PC-9 (cell line): Measurements from ENCODE around the gene INPP5J. TPM values are rescaled to one million over a fixed set of nuclear protein-coding genes. Genes with fewer than 3 reads are reported as not detected.
"Not testable (repeated sequence)": the region's sequence is repeated elsewhere in the genome, so short reads cannot be mapped to it uniquely, and the experiment has no call there.

Source experiments
- BruUV-seq: library from RNA; stranded (reverse); fragments of 400-500 nt; replicated peaks from 2 replicates; lab custom pipeline; 2021; lab: Mats Ljungman, UMichigan
- CTCF ChIA-PET: fragments of 300-600 bp; sonication (Branson Sonifier 250); formaldehyde crosslinking; loops from one replicate; lab custom pipeline; 2022; ENCODE audit warnings: antibody characterized with exemption; lab: Charles Lee
- POLR2A ChIA-PET: fragments of 300-600 bp; sonication (Branson Sonifier 250); formaldehyde crosslinking; loops from one replicate; lab custom pipeline; 2022; ENCODE audit warnings: antibody characterized with exemption; ENCODE audit not compliant: unreplicated experiment; lab: Charles Lee
- DNase-seq, 2 experiments: peaks; one replicate each; pipeline versions ENCODE4 v3.0.0 to v3.0.0-alpha.2; 2015 to 2022; ENCODE audit warnings: mixed read lengths in 1 of 2
- H2AFZ ChIP-seq: fragments of 200-600 bp; sonication (generic); 2 replicates; pipeline ENCODE4 v1.8.1; 2017; ENCODE audit warnings: antibody characterized with exemption
- H3F3A ChIP-seq: fragments of 200-600 bp; sonication (generic); 2 replicates; pipeline ENCODE4 v1.8.1; 2017; ENCODE audit warnings: antibody characterized with exemption, mild to moderate bottlenecking, low read depth; ENCODE audit not compliant: insufficient read depth
- H3K27ac ChIP-seq: fragments of 200-600 bp; sonication (generic); 2 replicates; pipeline ENCODE4 v1.6.1; 2016; ENCODE audit warnings: mixed run types
- H3K27me3 ChIP-seq: fragments of 200-600 bp; sonication (generic); 2 replicates; pipeline ENCODE4 v1.6.1; 2016; ENCODE audit warnings: low read depth, mixed run types; ENCODE audit not compliant: insufficient read depth
- H3K36me3 ChIP-seq: fragments of 200-600 bp; sonication (generic); 2 replicates; pipeline ENCODE4 v1.6.1; 2016; ENCODE audit warnings: low read depth, mixed run types
- H3K4me1 ChIP-seq: fragments of 200-600 bp; sonication (generic); replicated peaks from 2 replicates; pipeline ENCODE4 v1.6.1; 2016; ENCODE audit warnings: mixed run types; ENCODE audit not compliant: insufficient read depth
- H3K4me2 ChIP-seq: fragments of 200-600 bp; sonication (generic); 2 replicates; pipeline ENCODE4 v1.6.1; 2017; ENCODE audit warnings: mixed run types
- H3K4me3 ChIP-seq: fragments of 200-600 bp; sonication (generic); 2 replicates; pipeline ENCODE4 v1.6.1; 2016; ENCODE audit warnings: mixed run types
- H3K79me2 ChIP-seq: fragments of 200-600 bp; sonication (generic); 2 replicates; pipeline ENCODE4 v1.6.1; 2017; ENCODE audit warnings: low read depth, mixed run types
- H3K9me2 ChIP-seq: fragments of 200-600 bp; sonication (generic); 2 replicates; pipeline ENCODE4 v1.8.1; 2017; ENCODE audit warnings: mild to moderate bottlenecking; ENCODE audit not compliant: insufficient read depth
- H3K9me3 ChIP-seq: fragments of 200-600 bp; sonication (generic); 2 replicates; pipeline ENCODE4 v1.8.1; 2016; ENCODE audit warnings: low read depth; ENCODE audit not compliant: insufficient read depth
- H4K20me1 ChIP-seq: fragments of 200-600 bp; sonication (generic); 2 replicates; pipeline ENCODE4 v1.8.1; 2017; ENCODE audit not compliant: insufficient read depth
- EZH2 ChIP-seq: fragments of 200-600 bp; sonication (generic); IDR thresholded peaks from 2 replicates; pipeline ENCODE4 v1.8.0; 2017; ENCODE audit warnings: antibody characterized with exemption, low read depth
- intact Hi-C: fragments of 100-400 bp; cut with micrococcal nuclease; formaldehyde crosslinking; loops from one replicate; pipeline ENCODE4 v1.10.0; 2022; ENCODE audit not compliant: unreplicated experiment
- total RNA-seq: library from RNA; stranded (reverse); gene quantifications from 2 replicates; pipeline ENCODE4 v1.2.3, GENCODE V29; 2021
- TF ChIP-seq, protein P1 (sequence below): fragments of 200-600 bp; sonication (generic); conservative IDR thresholded peaks from 2 replicates; pipeline ENCODE4 v1.6.1; 2017; ENCODE audit warnings: mixed run types, antibody characterized with exemption, mild to moderate bottlenecking, moderate library complexity

The INPP5J gene
- total RNA-seq, 1 experiment from 2014 or later: 1.7 TPM

- Histone ChIP-seq H3K4me2 (no peak overlapping the region), H3K4me1 (peaks cover 11% of the 10 kb centered on the region), H3K36me3 (no peaks in the 10 kb centered on the region), H3F3A (peaks cover 8% of the 10 kb centered on the region; the same call in 1 of the 2 replicates), H3K79me2 (no peaks in the 10 kb centered on the region), H3K9me2 (no peaks in the 10 kb centered on the region), H3K27ac (no peak overlapping the region), H3K9me3 (no peaks in the 10 kb centered on the region), H3K27me3 (no peaks in the 10 kb centered on the region), H4K20me1 (no peaks in the 10 kb centered on the region), H2AFZ (no peak overlapping the region), H3K4me3 (no peak overlapping the region)
- ChIA-PET POLR2A (no interaction called here), CTCF (no interaction called here)
- no peak for DNase-seq
- no TSS peak for BruUV-seq
- TF ChIP-seq, protein P1, sequence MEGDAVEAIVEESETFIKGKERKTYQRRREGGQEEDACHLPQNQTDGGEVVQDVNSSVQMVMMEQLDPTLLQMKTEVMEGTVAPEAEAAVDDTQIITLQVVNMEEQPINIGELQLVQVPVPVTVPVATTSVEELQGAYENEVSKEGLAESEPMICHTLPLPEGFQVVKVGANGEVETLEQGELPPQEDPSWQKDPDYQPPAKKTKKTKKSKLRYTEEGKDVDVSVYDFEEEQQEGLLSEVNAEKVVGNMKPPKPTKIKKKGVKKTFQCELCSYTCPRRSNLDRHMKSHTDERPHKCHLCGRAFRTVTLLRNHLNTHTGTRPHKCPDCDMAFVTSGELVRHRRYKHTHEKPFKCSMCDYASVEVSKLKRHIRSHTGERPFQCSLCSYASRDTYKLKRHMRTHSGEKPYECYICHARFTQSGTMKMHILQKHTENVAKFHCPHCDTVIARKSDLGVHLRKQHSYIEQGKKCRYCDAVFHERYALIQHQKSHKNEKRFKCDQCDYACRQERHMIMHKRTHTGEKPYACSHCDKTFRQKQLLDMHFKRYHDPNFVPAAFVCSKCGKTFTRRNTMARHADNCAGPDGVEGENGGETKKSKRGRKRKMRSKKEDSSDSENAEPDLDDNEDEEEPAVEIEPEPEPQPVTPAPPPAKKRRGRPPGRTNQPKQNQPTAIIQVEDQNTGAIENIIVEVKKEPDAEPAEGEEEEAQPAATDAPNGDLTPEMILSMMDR: no peak
- no peak for TF ChIP-seq EZH2
- intact Hi-C loops: no loop called here
Observed at GRCh38 chr22:31077681-31078080, 45.1 kb upstream of the INPP5J start.

DNA sequence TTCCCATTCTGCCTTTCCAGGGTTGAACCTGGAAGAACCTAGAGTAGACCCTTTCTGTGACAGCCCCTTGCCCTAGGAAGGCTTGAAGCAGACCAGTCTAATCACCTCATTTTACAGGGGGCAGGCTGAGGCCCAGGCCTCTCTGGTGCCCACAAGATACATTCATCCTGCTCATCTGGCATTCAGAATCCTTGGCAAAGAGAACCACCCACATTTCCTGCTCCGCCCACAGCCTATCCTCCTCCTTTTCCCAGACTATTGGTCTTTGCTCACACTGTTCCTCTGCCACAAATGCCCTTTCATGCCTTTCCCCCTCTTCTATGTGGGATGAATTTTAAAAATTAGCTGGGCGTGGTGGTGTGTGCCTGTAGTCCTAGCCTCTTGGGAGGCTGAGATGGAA, 44.4 kb upstream of the INPP5J start:
- intact Hi-C loops, H3K9me2 ChIP-seq, CTCF ChIA-PET, H3K9me3 ChIP-seq, H3K4me3 ChIP-seq, H4K20me1 ChIP-seq, H3K27me3 ChIP-seq, H3K27ac ChIP-seq, BruUV-seq, H2AFZ ChIP-seq, DNase-seq, H3K4me2 ChIP-seq, H3K79me2 ChIP-seq, H3K36me3 ChIP-seq, POLR2A ChIA-PET, H3F3A ChIP-seq: not testable (repeated sequence)
- H3K4me1 ChIP-seq: peaks cover 14% of the 10 kb centered on the region

- TF ChIP-seq, protein P1: no peak
- no peak for TF ChIP-seq EZH2
- DNase-seq: no peak
- Histone ChIP-seq H3K27me3 (no peaks in the 10 kb centered on the region), H2AFZ (no peak overlapping the region), H3K4me1 (peaks cover 17% of the 10 kb centered on the region), H3K27ac (no peak overlapping the region), H3K9me3 (no peaks in the 10 kb centered on the region), H3K79me2 (no peaks in the 10 kb centered on the region), H3K9me2 (no peaks in the 10 kb centered on the region), H3K36me3 (no peaks in the 10 kb centered on the region), H4K20me1 (no peaks in the 10 kb centered on the region), H3K4me2 (no peak overlapping the region), H3F3A (peaks cover 8% of the 10 kb centered on the region; the same call in 1 of the 2 replicates), H3K4me3 (no peak overlapping the region)
- BruUV-seq: no TSS peak
- CTCF ChIA-PET: no interaction called here
- intact Hi-C loops: no loop called here
- POLR2A ChIA-PET: no interaction called here
Observed at GRCh38 chr22:31079095-31079642, 43.6 kb upstream of the INPP5J start.
